HepG2 (cell line): Measurements from ENCODE around the gene M1AP. TPM values are rescaled to one million over a fixed set of nuclear protein-coding genes. Genes with fewer than 3 reads are reported as not detected.

Experiments used
- ESRRA ChIP-seq: sonication (generic); formaldehyde crosslinking; IDR thresholded peaks from 2 replicates; pipeline ENCODE4 v1.5.1; 2020; ENCODE audit warnings: mild to moderate bottlenecking, low read depth, missing genetic modification reagents
- FOXC1 ChIP-seq: sonication (generic); formaldehyde crosslinking; IDR thresholded peaks from 2 replicates; pipeline ENCODE4 v1.8.0; 2022; ENCODE audit warnings: mild to moderate bottlenecking, missing genetic modification reagents, borderline replicate concordance
- RBFOX2 ChIP-seq: fragments of 200-400 bp; formaldehyde crosslinking; IDR thresholded peaks from 2 replicates; pipeline ENCODE4 v1.6.1; 2017; ENCODE audit warnings: low read depth, mild to moderate bottlenecking, low read length
- polyA plus RNA-seq, 8 experiments: library from polyadenylated mRNA; depleted of rRNA in 3 of 8; stranded (reverse) in 7 of 8; unstranded in 1 of 8; fragments of >200 nt; fragmentation: Illumina TruSeq in 4 of 8; extraction: Trizol in 4 of 8; gene quantifications; 2 replicates each; pipeline versions ENCODE4 v1.2.1 to v1.2.3, GENCODE V29; 2011 to 2016; ENCODE audit warnings: low read depth in 4 of 8, missing spikeins in 1 of 8, mixed read lengths in 1 of 8; ENCODE audit not compliant: insufficient read depth in 1 of 8
- total RNA-seq, 5 experiments: library from RNA; depleted of rRNA; stranded (reverse); fragments of >200 nt; fragmentation: Illumina TruSeq; extraction: Trizol; gene quantifications; 2 replicates each; pipeline ENCODE4 v1.2.3, GENCODE V29; 2016; ENCODE audit warnings: low read depth in 1 of 5
- TF ChIP-seq, protein P1 (sequence below), 2 experiments: sonication (generic) in 1 of 2; formaldehyde crosslinking in 1 of 2; IDR thresholded peaks; 2 replicates each; pipeline versions ENCODE4 v1.6.1 to v1.9.0; 2014 to 2022; ENCODE audit warnings: antibody characterized with exemption in 1 of 2, borderline replicate concordance in 1 of 2, inconsistent platforms in 1 of 2, low read depth in 1 of 2, missing genetic modification reagents in 1 of 2
- TF ChIP-seq, protein P2 (sequence below): sonication (generic); formaldehyde crosslinking; IDR thresholded peaks from 2 replicates; pipeline ENCODE4 v1.8.1; 2023; ENCODE audit warnings: mild to moderate bottlenecking, missing genetic modification reagents
- TF ChIP-seq, protein P3 (sequence below): sonication (generic); formaldehyde crosslinking; IDR thresholded peaks from 2 replicates; pipeline ENCODE4 v1.4.0; 2020; ENCODE audit warnings: mild to moderate bottlenecking, missing genetic modification reagents, borderline replicate concordance

M1AP gene
- total and polyA plus RNA-seq, 2 of the 13 experiments (the other 11 are each of a cell fraction or from before 2014, with no cell fraction given): not detected

DNA sequence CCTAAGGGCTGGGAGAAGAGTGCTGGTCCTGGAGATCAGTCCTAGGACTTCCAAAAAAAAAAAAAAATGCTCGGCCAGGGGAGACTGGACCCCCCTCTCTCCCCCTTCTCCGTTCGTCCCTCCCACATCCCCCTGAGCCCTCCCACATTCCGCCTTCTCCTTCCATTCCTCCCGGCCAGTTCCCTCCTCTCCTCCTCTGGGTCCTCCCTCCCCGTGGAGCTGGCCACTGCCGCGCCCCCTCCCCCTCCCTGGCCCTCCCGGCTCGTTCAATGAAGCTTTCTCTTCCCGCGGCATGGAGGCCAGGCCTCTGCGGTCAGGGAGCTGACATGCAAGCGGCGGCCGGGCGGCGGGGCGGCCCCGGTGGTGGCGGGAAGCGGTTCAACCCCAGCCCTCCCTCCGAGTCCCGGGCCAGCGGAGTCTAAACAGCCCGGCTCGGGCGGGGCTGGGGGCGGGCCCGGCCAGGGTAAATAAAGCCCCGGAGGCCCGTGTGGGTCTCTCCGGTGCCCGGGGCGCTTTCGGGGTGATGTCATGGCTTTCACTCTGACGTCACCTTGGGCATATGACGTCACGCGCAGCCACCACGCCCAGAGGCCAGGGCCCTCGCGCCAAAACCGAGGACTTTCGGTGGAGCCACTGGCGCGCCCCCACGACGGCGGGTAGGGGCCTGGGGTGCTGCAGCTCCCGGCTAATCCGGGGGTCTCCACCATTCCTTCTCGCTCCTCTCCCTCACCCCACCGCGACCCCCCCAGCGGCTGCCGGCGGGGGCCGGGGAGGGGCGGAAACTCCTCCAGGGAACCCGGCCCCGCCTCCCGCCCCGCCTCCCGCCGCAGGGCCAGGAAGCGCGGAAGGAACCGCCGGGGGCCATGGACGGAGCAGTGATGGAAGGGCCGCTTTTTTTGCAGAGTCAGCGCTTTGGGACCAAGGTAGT, 94.0 kb downstream of the M1AP start, which contains the start of the genes DOK1 and LOXL3 (continued):
- TF ChIP-seq, protein P1, sequence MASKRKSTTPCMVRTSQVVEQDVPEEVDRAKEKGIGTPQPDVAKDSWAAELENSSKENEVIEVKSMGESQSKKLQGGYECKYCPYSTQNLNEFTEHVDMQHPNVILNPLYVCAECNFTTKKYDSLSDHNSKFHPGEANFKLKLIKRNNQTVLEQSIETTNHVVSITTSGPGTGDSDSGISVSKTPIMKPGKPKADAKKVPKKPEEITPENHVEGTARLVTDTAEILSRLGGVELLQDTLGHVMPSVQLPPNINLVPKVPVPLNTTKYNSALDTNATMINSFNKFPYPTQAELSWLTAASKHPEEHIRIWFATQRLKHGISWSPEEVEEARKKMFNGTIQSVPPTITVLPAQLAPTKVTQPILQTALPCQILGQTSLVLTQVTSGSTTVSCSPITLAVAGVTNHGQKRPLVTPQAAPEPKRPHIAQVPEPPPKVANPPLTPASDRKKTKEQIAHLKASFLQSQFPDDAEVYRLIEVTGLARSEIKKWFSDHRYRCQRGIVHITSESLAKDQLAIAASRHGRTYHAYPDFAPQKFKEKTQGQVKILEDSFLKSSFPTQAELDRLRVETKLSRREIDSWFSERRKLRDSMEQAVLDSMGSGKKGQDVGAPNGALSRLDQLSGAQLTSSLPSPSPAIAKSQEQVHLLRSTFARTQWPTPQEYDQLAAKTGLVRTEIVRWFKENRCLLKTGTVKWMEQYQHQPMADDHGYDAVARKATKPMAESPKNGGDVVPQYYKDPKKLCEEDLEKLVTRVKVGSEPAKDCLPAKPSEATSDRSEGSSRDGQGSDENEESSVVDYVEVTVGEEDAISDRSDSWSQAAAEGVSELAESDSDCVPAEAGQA (IDR thresholded peaks at IDR 0.05; ENCODE audit: low read depth): peak; percentile 95
- TF ChIP-seq, protein P1 (CRISPR knock-in tag; IDR thresholded peaks at IDR 0.05; ENCODE audit: borderline replicate concordance): no peak
- TF ChIP-seq ESRRA (CRISPR knock-in tag): no peak
- TF ChIP-seq, protein P2, sequence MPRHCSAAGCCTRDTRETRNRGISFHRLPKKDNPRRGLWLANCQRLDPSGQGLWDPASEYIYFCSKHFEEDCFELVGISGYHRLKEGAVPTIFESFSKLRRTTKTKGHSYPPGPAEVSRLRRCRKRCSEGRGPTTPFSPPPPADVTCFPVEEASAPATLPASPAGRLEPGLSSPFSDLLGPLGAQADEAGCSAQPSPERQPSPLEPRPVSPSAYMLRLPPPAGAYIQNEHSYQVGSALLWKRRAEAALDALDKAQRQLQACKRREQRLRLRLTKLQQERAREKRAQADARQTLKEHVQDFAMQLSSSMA (CRISPR knock-in tag): peak; percentile 80
- 0 out of 2 replicates have a peak, but pooled peaks have one; percentile 36 for TF ChIP-seq RBFOX2
- TF ChIP-seq, protein P3, sequence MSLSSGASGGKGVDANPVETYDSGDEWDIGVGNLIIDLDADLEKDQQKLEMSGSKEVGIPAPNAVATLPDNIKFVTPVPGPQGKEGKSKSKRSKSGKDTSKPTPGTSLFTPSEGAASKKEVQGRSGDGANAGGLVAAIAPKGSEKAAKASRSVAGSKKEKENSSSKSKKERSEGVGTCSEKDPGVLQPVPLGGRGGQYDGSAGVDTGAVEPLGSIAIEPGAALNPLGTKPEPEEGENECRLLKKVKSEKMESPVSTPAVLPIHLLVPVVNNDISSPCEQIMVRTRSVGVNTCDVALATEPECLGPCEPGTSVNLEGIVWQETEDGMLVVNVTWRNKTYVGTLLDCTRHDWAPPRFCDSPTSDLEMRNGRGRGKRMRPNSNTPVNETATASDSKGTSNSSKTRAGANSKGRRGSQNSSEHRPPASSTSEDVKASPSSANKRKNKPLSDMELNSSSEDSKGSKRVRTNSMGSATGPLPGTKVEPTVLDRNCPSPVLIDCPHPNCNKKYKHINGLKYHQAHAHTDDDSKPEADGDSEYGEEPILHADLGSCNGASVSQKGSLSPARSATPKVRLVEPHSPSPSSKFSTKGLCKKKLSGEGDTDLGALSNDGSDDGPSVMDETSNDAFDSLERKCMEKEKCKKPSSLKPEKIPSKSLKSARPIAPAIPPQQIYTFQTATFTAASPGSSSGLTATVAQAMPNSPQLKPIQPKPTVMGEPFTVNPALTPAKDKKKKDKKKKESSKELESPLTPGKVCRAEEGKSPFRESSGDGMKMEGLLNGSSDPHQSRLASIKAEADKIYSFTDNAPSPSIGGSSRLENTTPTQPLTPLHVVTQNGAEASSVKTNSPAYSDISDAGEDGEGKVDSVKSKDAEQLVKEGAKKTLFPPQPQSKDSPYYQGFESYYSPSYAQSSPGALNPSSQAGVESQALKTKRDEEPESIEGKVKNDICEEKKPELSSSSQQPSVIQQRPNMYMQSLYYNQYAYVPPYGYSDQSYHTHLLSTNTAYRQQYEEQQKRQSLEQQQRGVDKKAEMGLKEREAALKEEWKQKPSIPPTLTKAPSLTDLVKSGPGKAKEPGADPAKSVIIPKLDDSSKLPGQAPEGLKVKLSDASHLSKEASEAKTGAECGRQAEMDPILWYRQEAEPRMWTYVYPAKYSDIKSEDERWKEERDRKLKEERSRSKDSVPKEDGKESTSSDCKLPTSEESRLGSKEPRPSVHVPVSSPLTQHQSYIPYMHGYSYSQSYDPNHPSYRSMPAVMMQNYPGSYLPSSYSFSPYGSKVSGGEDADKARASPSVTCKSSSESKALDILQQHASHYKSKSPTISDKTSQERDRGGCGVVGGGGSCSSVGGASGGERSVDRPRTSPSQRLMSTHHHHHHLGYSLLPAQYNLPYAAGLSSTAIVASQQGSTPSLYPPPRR (CRISPR knock-in tag): no peak
- TF ChIP-seq FOXC1 (CRISPR knock-in tag): no peak
